H9 (cell line): ENCODE data around the gene OR2F2. TPM values are rescaled to one million over a fixed set of nuclear protein-coding genes. Genes with fewer than 3 reads are reported as not detected.

Experiments used
- DNase-seq: peaks from one replicate; pipeline ENCODE4 v3.0.0-alpha.2; 2017
- H2AFZ ChIP-seq: one replicate; pipeline ENCODE4 v1.6.1; 2013; ENCODE audit warnings: mild to moderate bottlenecking, low read length, control low read depth, moderate library complexity
- H2AK5ac ChIP-seq: 2 replicates; pipeline ENCODE4 v1.6.1; 2013; ENCODE audit warnings: low read length, control low read depth, mixed read lengths; ENCODE audit not compliant: insufficient read length
- H2BK120ac ChIP-seq: one replicate; pipeline ENCODE4 v1.6.1; 2013; ENCODE audit warnings: low read depth, mild to moderate bottlenecking, low read length, control low read depth, inconsistent platforms; ENCODE audit not compliant: poor library complexity, severe bottlenecking
- H2BK12ac ChIP-seq: 2 replicates; pipeline ENCODE4 v1.6.1; 2013; ENCODE audit warnings: low read length, control low read depth, mixed read lengths, low read depth; ENCODE audit not compliant: insufficient read length
- H2BK15ac ChIP-seq: 2 replicates; pipeline ENCODE4 v1.6.1; 2013; ENCODE audit warnings: low read depth, low read length, control low read depth
- H2BK20ac ChIP-seq: one replicate; pipeline ENCODE4 v1.6.1; 2013; ENCODE audit warnings: low read depth, mild to moderate bottlenecking, low read length, control low read depth, inconsistent platforms; ENCODE audit not compliant: poor library complexity, severe bottlenecking
- H2BK5ac ChIP-seq: 2 replicates; pipeline ENCODE4 v1.6.1; 2013; ENCODE audit warnings: low read length, control low read depth, mixed read lengths; ENCODE audit not compliant: insufficient read length
- H3K14ac ChIP-seq: 2 replicates; pipeline ENCODE4 v1.6.1; 2013; ENCODE audit warnings: low read length, control low read depth; ENCODE audit not compliant: insufficient read depth
- H3K18ac ChIP-seq: 2 replicates; pipeline ENCODE4 v1.6.1; 2013; ENCODE audit warnings: low read depth, mild to moderate bottlenecking, mixed read lengths, low read length, control low read depth; ENCODE audit not compliant: insufficient read length
- H3K23ac ChIP-seq: 2 replicates; pipeline ENCODE4 v1.6.1; 2013; ENCODE audit warnings: low read length, control low read depth, mixed read lengths, low read depth; ENCODE audit not compliant: insufficient read length
- H3K23me2 ChIP-seq: 2 replicates; pipeline ENCODE4 v1.6.1; 2013; ENCODE audit warnings: low read depth, mild to moderate bottlenecking, mixed read lengths, low read length, control low read depth; ENCODE audit not compliant: insufficient read length, poor library complexity, severe bottlenecking
- H3K27ac ChIP-seq: 2 replicates; pipeline ENCODE4 v1.5.1; 2013; ENCODE audit warnings: low read length, control low read depth, mixed read lengths, low read depth; ENCODE audit not compliant: insufficient read length
- H3K27me3 ChIP-seq: 2 replicates; pipeline ENCODE4 v1.6.1; 2013; ENCODE audit warnings: low read length, control low read depth, inconsistent platforms; ENCODE audit not compliant: insufficient read depth
- H3K4ac ChIP-seq: 2 replicates; pipeline ENCODE4 v1.6.1; 2013; ENCODE audit warnings: low read depth, mild to moderate bottlenecking, control low read depth, inconsistent platforms, low read length, moderate library complexity
- H3K4me1 ChIP-seq: 2 replicates; pipeline ENCODE4 v1.6.1; 2013; ENCODE audit warnings: low read length, control low read depth, inconsistent platforms; ENCODE audit not compliant: insufficient read depth
- H3K4me2 ChIP-seq: 2 replicates; pipeline ENCODE4 v1.6.1; 2013; ENCODE audit warnings: low read length, control low read depth, mixed read lengths; ENCODE audit not compliant: insufficient read length, insufficient read depth
- H3K56ac ChIP-seq: 2 replicates; pipeline ENCODE4 v1.6.1; 2013; ENCODE audit warnings: low read depth, mild to moderate bottlenecking, mixed read lengths, low read length, control low read depth; ENCODE audit not compliant: insufficient read length
- H3K79me1 ChIP-seq: 2 replicates; pipeline ENCODE4 v1.6.1; 2013; ENCODE audit warnings: low read depth, mild to moderate bottlenecking, moderate library complexity, low read length, control low read depth, inconsistent platforms; ENCODE audit not compliant: insufficient read depth, poor library complexity, severe bottlenecking
- H3K79me2 ChIP-seq: 2 replicates; pipeline ENCODE4 v1.6.1; 2013; ENCODE audit warnings: low read length, control low read depth, inconsistent platforms; ENCODE audit not compliant: insufficient read depth
- H3K9ac ChIP-seq: 2 replicates; pipeline ENCODE4 v1.6.1; 2013; ENCODE audit warnings: low read length, control low read depth, mixed read lengths; ENCODE audit not compliant: insufficient read length; ENCODE audit errors: extremely low read depth
- H3K9me3 ChIP-seq: one replicate; pipeline ENCODE4 v1.6.1; 2013; ENCODE audit warnings: low read depth, low read length, inconsistent platforms; ENCODE audit not compliant: control insufficient read depth
- H3T11ph ChIP-seq: one replicate; pipeline ENCODE4 v1.6.1; 2013; ENCODE audit warnings: mild to moderate bottlenecking, low read length, control low read depth, inconsistent platforms
- H4K20me1 ChIP-seq: one replicate; pipeline ENCODE4 v1.6.1; 2013; ENCODE audit not compliant: control insufficient read depth, insufficient read length, insufficient read depth
- H4K5ac ChIP-seq: 2 replicates; pipeline ENCODE4 v1.6.1; 2013; ENCODE audit warnings: low read depth, mild to moderate bottlenecking, mixed read lengths, low read length, control low read depth; ENCODE audit not compliant: insufficient read length
- H4K8ac ChIP-seq: replicated peaks from 2 replicates; pipeline ENCODE4 v1.6.1; 2013; ENCODE audit warnings: low read length, control low read depth, mixed read lengths, low read depth; ENCODE audit not compliant: insufficient read length
- H4K91ac ChIP-seq: 2 replicates; pipeline ENCODE4 v1.6.1; 2013; ENCODE audit warnings: low read depth, mild to moderate bottlenecking, moderate library complexity, mixed read lengths, low read length, control low read depth; ENCODE audit not compliant: insufficient read length
- H3K27ac Mint-ChIP-seq, 3 experiments: 2 replicates in 2 of 3; 3 replicates in 1 of 3; pipeline ENCODE4 v1.8.0; 2020 to 2021; ENCODE audit warnings: mixed read lengths in 3 of 3, mild to moderate bottlenecking in 1 of 3, moderate library complexity in 1 of 3
- H3K27me3 Mint-ChIP-seq: 2 replicates; pipeline ENCODE4 v1.8.0; 2021; ENCODE audit warnings: low read depth, mild to moderate bottlenecking, moderate library complexity, mixed read lengths
- H3K36me3 Mint-ChIP-seq, 3 experiments: 2 replicates in 2 of 3; 3 replicates in 1 of 3; pipeline ENCODE4 v1.8.0; 2020 to 2021; ENCODE audit warnings: low read depth in 3 of 3, mixed read lengths in 3 of 3; ENCODE audit not compliant: insufficient read depth in 1 of 3
- H3K4me1 Mint-ChIP-seq, 2 experiments: 2 replicates each; pipeline ENCODE4 v1.8.0; 2020; ENCODE audit warnings: mixed read lengths in 2 of 2
- H3K4me3 Mint-ChIP-seq, 2 experiments: 2 replicates in 1 of 2; 3 replicates in 1 of 2; pipeline ENCODE4 v1.8.0; 2020 to 2021; ENCODE audit warnings: mild to moderate bottlenecking in 2 of 2, mixed read lengths in 2 of 2, moderate library complexity in 1 of 2
- H3K9me3 Mint-ChIP-seq, 2 experiments: 2 replicates in 1 of 2; 3 replicates in 1 of 2; pipeline ENCODE4 v1.8.0; 2020; ENCODE audit warnings: mild to moderate bottlenecking in 2 of 2, mixed read lengths in 2 of 2, moderate library complexity in 1 of 2
- CTCF ChIP-seq: fragments of 200-600 bp; sonication (generic); conservative IDR thresholded peaks from 3 replicates; pipeline ENCODE4 v1.8.0; 2021; ENCODE audit warnings: antibody characterized with exemption, mild to moderate bottlenecking
- WGBS: extraction: QIAGEN DNeasy Blood & Tissue Kit; methylation state at CpG from one replicate; pipeline ENCODE4 v1.1.7; 2013; ENCODE audit warnings: missing lambda C conversion rate, low lambda C conversion rate, mixed read lengths; ENCODE audit not compliant: insufficient read length; ENCODE audit errors: extremely low coverage; 5-methylcytosine and 5-hydroxymethylcytosine counted together
- total RNA-seq: library from RNA; stranded (reverse); gene quantifications from 2 replicates; pipeline ENCODE4 v1.2.1, GENCODE V29; 2021

The OR2F2 gene
- total RNA-seq, 1 experiment from 2014 or later: not detected

GRCh38 chr7:143948733-143949132 lies 13.7 kb downstream of the OR2F2 start:
- no peak overlapping the region for H2BK20ac ChIP-seq

More at GRCh38 chr7:143948733-143949132, 13.7 kb downstream of the OR2F2 start:
- H3K9me3 ChIP-seq: no peaks in the 10 kb centered on the region
- no peak overlapping the region for H4K8ac ChIP-seq
- H2AK5ac ChIP-seq: no peak overlapping the region
- no peak overlapping the region for H3K4ac ChIP-seq
- no peaks in the 10 kb centered on the region for H3K23me2 ChIP-seq
- no peak for TF ChIP-seq CTCF
- no peaks in the 10 kb centered on the region for H3K27me3 ChIP-seq
- H3K56ac ChIP-seq: no peak overlapping the region
- H3K27ac Mint-ChIP-seq: no peak overlapping the region
- no peak overlapping the region for H3K18ac ChIP-seq
- H3K79me2 ChIP-seq: no peaks in the 10 kb centered on the region
- no CpG with 5 or more reads among the region's 2 CpGs for WGBS
- no peak for DNase-seq
- no peak overlapping the region for H3T11ph ChIP-seq
- no peak overlapping the region for H3K14ac ChIP-seq
- H3K79me1 ChIP-seq: no peaks in the 10 kb centered on the region
- no peaks in the 10 kb centered on the region for H3K4me1 Mint-ChIP-seq
- H3K27ac ChIP-seq: no peak overlapping the region
- no peaks in the 10 kb centered on the region; the same call in none of the 2 replicates for H3K27me3 Mint-ChIP-seq
- H3K9ac ChIP-seq: no peak overlapping the region
- H2AFZ ChIP-seq: no peak overlapping the region
- H2BK15ac ChIP-seq: no peak overlapping the region
- no peak overlapping the region for H3K4me3 Mint-ChIP-seq
- no peak overlapping the region for H2BK120ac ChIP-seq
- no peaks in the 10 kb centered on the region for H4K20me1 ChIP-seq
- no peaks in the 10 kb centered on the region for H3K4me1 ChIP-seq
- no peak overlapping the region for H3K23ac ChIP-seq
- no peak overlapping the region for H2BK5ac ChIP-seq
- peaks cover 0 to 14% (median 0%) of the 10 kb centered on the region in 3 experiments; a peak in 4 of 7 replicates for H3K36me3 Mint-ChIP-seq
- no peak overlapping the region for H2BK12ac ChIP-seq
- H4K91ac ChIP-seq: no peak overlapping the region
- no peak overlapping the region for H3K4me2 ChIP-seq
- H4K5ac ChIP-seq: no peak overlapping the region
- H3K9me3 Mint-ChIP-seq: peaks cover 6 to 13% of the 10 kb centered on the region in 2 experiments
